ENCODE results near the gene DGKI.

Gene DGKI

GRCh38 chr7:137434530-137434929 is 412.2 kb downstream of the DGKI start:
- Histone ChIP-seq H3K9me3 (ENCODE audit: insufficient read depth, low read length) (no peaks in the 10 kb centered on the region), H3K79me2 (ENCODE audit: insufficient read depth, low read length) (no peaks in the 10 kb centered on the region), H3F3A (ENCODE audit: insufficient read depth) (no peaks in the 10 kb centered on the region), H3K36me3 (ENCODE audit: low read length) (no peaks in the 10 kb centered on the region), H4K20me1 (ENCODE audit: low read depth, low read length) (no peaks in the 10 kb centered on the region), H3K27ac (ENCODE audit: low read depth, low read length) (no peak overlapping the region), H3K27me3 (ENCODE audit: low read length) (no peaks in the 10 kb centered on the region), H3K9ac (ENCODE audit: low read length) (no peak overlapping the region), H3K4me2 (ENCODE audit: low read depth, low read length, poor library complexity, severe bottlenecking) (no peak overlapping the region), H2AFZ (ENCODE audit: low read depth, low read length, severe bottlenecking) (no peak overlapping the region), H3K4me3 (ENCODE audit: insufficient read depth, low read length, poor library complexity, severe bottlenecking) (no peak overlapping the region), H3K9me2 (replicated peaks; ENCODE audit: insufficient read depth, low read length) (no peaks in the 10 kb centered on the region)
- no peak for TF ChIP-seq EZH2phosphoT487 (conservative IDR thresholded peaks at IDR 0.05; ENCODE audit: low read length)
- TF ChIP-seq, protein P1, sequence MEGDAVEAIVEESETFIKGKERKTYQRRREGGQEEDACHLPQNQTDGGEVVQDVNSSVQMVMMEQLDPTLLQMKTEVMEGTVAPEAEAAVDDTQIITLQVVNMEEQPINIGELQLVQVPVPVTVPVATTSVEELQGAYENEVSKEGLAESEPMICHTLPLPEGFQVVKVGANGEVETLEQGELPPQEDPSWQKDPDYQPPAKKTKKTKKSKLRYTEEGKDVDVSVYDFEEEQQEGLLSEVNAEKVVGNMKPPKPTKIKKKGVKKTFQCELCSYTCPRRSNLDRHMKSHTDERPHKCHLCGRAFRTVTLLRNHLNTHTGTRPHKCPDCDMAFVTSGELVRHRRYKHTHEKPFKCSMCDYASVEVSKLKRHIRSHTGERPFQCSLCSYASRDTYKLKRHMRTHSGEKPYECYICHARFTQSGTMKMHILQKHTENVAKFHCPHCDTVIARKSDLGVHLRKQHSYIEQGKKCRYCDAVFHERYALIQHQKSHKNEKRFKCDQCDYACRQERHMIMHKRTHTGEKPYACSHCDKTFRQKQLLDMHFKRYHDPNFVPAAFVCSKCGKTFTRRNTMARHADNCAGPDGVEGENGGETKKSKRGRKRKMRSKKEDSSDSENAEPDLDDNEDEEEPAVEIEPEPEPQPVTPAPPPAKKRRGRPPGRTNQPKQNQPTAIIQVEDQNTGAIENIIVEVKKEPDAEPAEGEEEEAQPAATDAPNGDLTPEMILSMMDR (IDR thresholded peaks at IDR 0.05; ENCODE audit: insufficient read depth, low read length, poor library complexity, severe bottlenecking): no peak

- H3K9me3 ChIP-seq (ENCODE audit: insufficient read depth, low read length): no peaks in the 10 kb centered on the region
- H4K20me1 ChIP-seq (ENCODE audit: low read depth, low read length): no peaks in the 10 kb centered on the region
These were observed 423.5 kb downstream of the DGKI start for GRCh38 chr7:137423321-137423720.

DNA sequence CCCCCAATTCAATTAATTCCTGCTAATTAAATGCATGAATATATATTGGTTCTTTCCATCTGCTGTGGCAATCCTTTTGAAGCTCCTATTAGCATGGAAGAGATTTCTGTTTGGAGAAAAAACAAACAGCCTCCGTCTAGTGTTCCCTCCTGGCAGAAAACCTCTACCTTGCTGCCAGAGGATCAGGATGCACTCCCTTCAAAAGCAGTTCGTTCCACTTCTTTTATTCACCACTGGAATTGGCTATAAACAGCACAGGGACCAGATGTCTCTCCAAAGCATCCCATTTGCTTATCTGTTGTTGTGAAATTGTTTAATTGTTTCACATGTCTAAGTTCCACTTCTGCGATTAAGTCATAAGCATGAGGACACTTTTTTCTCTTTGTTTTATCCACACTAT is 425.4 kb downstream of the DGKI start:
- H3K4me3 ChIP-seq (ENCODE audit: insufficient read depth, low read length, poor library complexity, severe bottlenecking): no peak overlapping the region
- H3K79me2 ChIP-seq (ENCODE audit: insufficient read depth, low read length): no peaks in the 10 kb centered on the region
- H3F3A ChIP-seq (ENCODE audit: insufficient read depth): no peaks in the 10 kb centered on the region
- H3K27me3 ChIP-seq (ENCODE audit: low read length): no peaks in the 10 kb centered on the region
- no peak for TF ChIP-seq EZH2phosphoT487 (conservative IDR thresholded peaks at IDR 0.05; ENCODE audit: low read length)
- TF ChIP-seq, protein P1 (IDR thresholded peaks at IDR 0.05; ENCODE audit: insufficient read depth, low read length, poor library complexity, severe bottlenecking): no peak
- H3K9ac ChIP-seq (ENCODE audit: low read length): no peak overlapping the region
- no peaks in the 10 kb centered on the region for H3K9me3 ChIP-seq (ENCODE audit: insufficient read depth, low read length)
- H3K4me2 ChIP-seq (ENCODE audit: low read depth, low read length, poor library complexity, severe bottlenecking): no peak overlapping the region
- no peak overlapping the region for H3K27ac ChIP-seq (ENCODE audit: low read depth, low read length)
- H3K9me2 ChIP-seq (replicated peaks; ENCODE audit: insufficient read depth, low read length): no peaks in the 10 kb centered on the region
- no peak overlapping the region for H2AFZ ChIP-seq (ENCODE audit: low read depth, low read length, severe bottlenecking)
- H4K20me1 ChIP-seq (ENCODE audit: low read depth, low read length): no peaks in the 10 kb centered on the region
- no peaks in the 10 kb centered on the region for H3K36me3 ChIP-seq (ENCODE audit: low read length)

More at GRCh38 chr7:137423321-137423720, 423.5 kb downstream of the DGKI start:
- TF ChIP-seq, protein P1 (IDR thresholded peaks at IDR 0.05; ENCODE audit: insufficient read depth, low read length, poor library complexity, severe bottlenecking): no peak
- TF ChIP-seq EZH2phosphoT487 (conservative IDR thresholded peaks at IDR 0.05; ENCODE audit: low read length): no peak
- Histone ChIP-seq H3K27me3 (ENCODE audit: low read length) (no peaks in the 10 kb centered on the region), H3K4me2 (ENCODE audit: low read depth, low read length, poor library complexity, severe bottlenecking) (no peak overlapping the region), H3K9ac (ENCODE audit: low read length) (no peak overlapping the region), H3F3A (ENCODE audit: insufficient read depth) (no peaks in the 10 kb centered on the region), H3K9me2 (replicated peaks; ENCODE audit: insufficient read depth, low read length) (no peaks in the 10 kb centered on the region), H3K36me3 (ENCODE audit: low read length) (no peaks in the 10 kb centered on the region), H3K79me2 (ENCODE audit: insufficient read depth, low read length) (no peaks in the 10 kb centered on the region), H2AFZ (ENCODE audit: low read depth, low read length, severe bottlenecking) (no peak overlapping the region), H3K4me3 (ENCODE audit: insufficient read depth, low read length, poor library complexity, severe bottlenecking) (no peak overlapping the region), H3K27ac (ENCODE audit: low read depth, low read length) (no peak overlapping the region)
